NCI-H69 (cell line): ENCODE data around the gene CNBD2.
A peak's percentile ranks its signal among the peaks of the same experiment; 100 is the strongest.
"Not testable (repeated sequence)": the region's sequence is repeated elsewhere in the genome, so short reads cannot be mapped to it uniquely, and the experiment has no call there.

Source experiments
- DNase-seq: peaks from one replicate; lab custom pipeline; 2025; lab: John Stamatoyannopoulos, UW

CNBD2 gene

GRCh38 chr20:35967979-35968640 lies at the start of gene CNBD2:
Gene CNBD2 (plus strand): TSS chr20:35968590. CDS start chr20:35968763, 173 bp downstream.
- DNase-seq: no peak

- DNase-seq: no peak
Observed at GRCh38 chr20:35920523-35920922, 47.9 kb upstream of the CNBD2 start.

GRCh38 chr20:35929301-35929700 lies 39.1 kb upstream of the CNBD2 start:
- DNase-seq: no peak

- no peak for DNase-seq
Observed at GRCh38 chr20:35934050-35934449, 34.3 kb upstream of the CNBD2 start.

GRCh38 chr20:35939264-35939663 lies 29.1 kb upstream of the CNBD2 start:
- no peak for DNase-seq

GRCh38 chr20:35941620-35942019 lies 26.8 kb upstream of the CNBD2 start:
- DNase-seq: no peak

GRCh38 chr20:35942243-35942642 lies 26.1 kb upstream of the CNBD2 start:
- DNase-seq: no peak

- peak; percentile 42 for DNase-seq
Observed at GRCh38 chr20:35947489-35947888, 20.9 kb upstream of the CNBD2 start.

GRCh38 chr20:35947907-35948306 lies 20.5 kb upstream of the CNBD2 start:
- DNase-seq: no peak

GRCh38 chr20:35950093-35950492 lies 18.3 kb upstream of the CNBD2 start:
- no peak for DNase-seq

- DNase-seq: not testable (repeated sequence)
Observed at GRCh38 chr20:35952080-35952479, 16.3 kb upstream of the CNBD2 start.

GRCh38 chr20:35952480-35953386 lies 15.7 kb upstream of the CNBD2 start:
- DNase-seq: peak; percentile 37

- DNase-seq: peak; percentile 76
Observed at GRCh38 chr20:35953387-35954199, 14.8 kb upstream of the CNBD2 start.

- peak; percentile 99 for DNase-seq
Observed at GRCh38 chr20:35954200-35954906, 14.0 kb upstream of the CNBD2 start, which contains the start of gene SCAND1. Gene SCAND1 (minus strand): TSS chr20:35954502. CDS start chr20:35954284, 218 bp downstream.

- DNase-seq: peak; percentile 79
Observed at GRCh38 chr20:35954907-35955251, 13.5 kb upstream of the CNBD2 start.

- DNase-seq: no peak
Observed at GRCh38 chr20:35956616-35957015, 11.8 kb upstream of the CNBD2 start.

- not testable (repeated sequence) for DNase-seq
Observed at GRCh38 chr20:35959291-35959690, 9.1 kb upstream of the CNBD2 start.

GRCh38 chr20:35963878-35964277 lies 4.5 kb upstream of the CNBD2 start:
- DNase-seq: no peak

- DNase-seq: no peak
Observed at GRCh38 chr20:35968930-35969329, 540 bp downstream of the CNBD2 start.

- no peak for DNase-seq
Observed at GRCh38 chr20:35971981-35972380, 3.6 kb downstream of the CNBD2 start.

- DNase-seq: peak; percentile 97
Observed at GRCh38 chr20:35972462-35972861, 4.1 kb downstream of the CNBD2 start.

- DNase-seq: no peak
Observed at GRCh38 chr20:35974256-35974655, 5.9 kb downstream of the CNBD2 start.
